ENCODE results near the gene DIAPH1.
A peak's percentile ranks its signal among the peaks of the same experiment; 100 is the strongest.

DIAPH1 gene

GRCh38 chr5:141618804-141619554, at the start of gene DIAPH1:
TSS of gene DIAPH1 (minus strand) at chr5:141619000. CDS start at chr5:141618914, 86 bp downstream.
- TF ChIP-seq CTCF (IDR thresholded peaks at IDR 0.05; ENCODE audit: unreplicated experiment in 3 of 3) = peak; percentile 96 to 99 (median 97)
- peaks cover 23% of the 10 kb centered on the region for H3K36me3 Mint-ChIP-seq (ENCODE audit: low read depth)
- H3K4me3 Mint-ChIP-seq = peak within 1 kb of the TSS; percentile 96 to 98 (median 96)
- peak within 1 kb of the TSS; percentile 88 to 98 (median 91) for H3K27ac Mint-ChIP-seq
- H3K9me3 Mint-ChIP-seq = no peaks in the 10 kb centered on the region
- H3K4me1 Mint-ChIP-seq = peaks cover 36% of the 10 kb centered on the region
- no peaks in the 10 kb centered on the region for H3K27me3 Mint-ChIP-seq (ENCODE audit: low read depth)

- H3K4me1 Mint-ChIP-seq = no peaks in the 10 kb centered on the region
- no peak overlapping the region for H3K27ac Mint-ChIP-seq
- H3K9me3 Mint-ChIP-seq = no peaks in the 10 kb centered on the region
- H3K36me3 Mint-ChIP-seq (ENCODE audit: low read depth) = peaks cover 10% of the 10 kb centered on the region
- H3K27me3 Mint-ChIP-seq (ENCODE audit: low read depth) = peaks cover 7% of the 10 kb centered on the region
- H3K4me3 Mint-ChIP-seq = no peak overlapping the region
- no peak for TF ChIP-seq CTCF (IDR thresholded peaks at IDR 0.05; ENCODE audit: unreplicated experiment in 3 of 3)
Observed at GRCh38 chr5:141665995-141666940, 47.5 kb upstream of the DIAPH1 start.

GRCh38 chr5:141664733-141665461, 46.1 kb upstream of the DIAPH1 start:
- Mint-ChIP-seq H3K4me3 (no peak overlapping the region), H3K27ac (no peak overlapping the region)
- peak; percentile 83 to 91 (median 90) for TF ChIP-seq CTCF (IDR thresholded peaks at IDR 0.05; ENCODE audit: unreplicated experiment in 3 of 3)

GRCh38 chr5:141663506-141663905, 44.7 kb upstream of the DIAPH1 start:
- Mint-ChIP-seq H3K27ac (no peak overlapping the region), H3K4me3 (no peak overlapping the region), H3K9me3 (no peaks in the 10 kb centered on the region), H3K4me1 (no peaks in the 10 kb centered on the region), H3K36me3 (ENCODE audit: low read depth) (peaks cover 7% of the 10 kb centered on the region), H3K27me3 (ENCODE audit: low read depth) (peaks cover 6% of the 10 kb centered on the region)
- TF ChIP-seq CTCF (IDR thresholded peaks at IDR 0.05; ENCODE audit: unreplicated experiment in 3 of 3) = no peak

More at GRCh38 chr5:141664733-141665461, 46.1 kb upstream of the DIAPH1 start:
- H3K9me3 Mint-ChIP-seq = no peaks in the 10 kb centered on the region
- H3K4me1 Mint-ChIP-seq = no peaks in the 10 kb centered on the region
- peaks cover 10% of the 10 kb centered on the region for H3K36me3 Mint-ChIP-seq (ENCODE audit: low read depth)
- peaks cover 7% of the 10 kb centered on the region for H3K27me3 Mint-ChIP-seq (ENCODE audit: low read depth)

GRCh38 chr5:141662028-141662427, 43.2 kb upstream of the DIAPH1 start:
- H3K27ac Mint-ChIP-seq = no peak overlapping the region
- no peak overlapping the region for H3K4me3 Mint-ChIP-seq
- H3K27me3 Mint-ChIP-seq (ENCODE audit: low read depth) = peaks cover 4% of the 10 kb centered on the region
- H3K9me3 Mint-ChIP-seq = no peaks in the 10 kb centered on the region
- no peak for TF ChIP-seq CTCF (IDR thresholded peaks at IDR 0.05; ENCODE audit: unreplicated experiment in 3 of 3)
- H3K36me3 Mint-ChIP-seq (ENCODE audit: low read depth) = peaks cover 11% of the 10 kb centered on the region
- no peaks in the 10 kb centered on the region for H3K4me1 Mint-ChIP-seq

Measured in nephron (organoid).